SK-N-SH (cell line): ENCODE data around the gene GNPDA2. TPM values are rescaled to one million over a fixed set of nuclear protein-coding genes. Genes with fewer than 3 reads are reported as not detected.

Source experiments
- CTCF ChIA-PET: fragments of 300-600, 350-600 bp; formaldehyde crosslinking; extraction: SDS; loops from one replicate; lab custom pipeline; 2021; lab: Yijun Ruan, JAX
- POLR2A ChIA-PET: fragments of 350-600 bp; sonication (Branson Sonifier 250); formaldehyde crosslinking; extraction: SDS; loops from one replicate; lab custom pipeline; 2020; ENCODE audit warnings: antibody characterized with exemption, inconsistent platforms; lab: Yijun Ruan, JAX
- DNase-seq: peaks from one replicate; pipeline ENCODE4 v3.0.0; 2012
- H2AFZ ChIP-seq: fragments of 200-600 bp; sonication (generic); 2 replicates; pipeline ENCODE4 v1.8.1; 2016; ENCODE audit warnings: antibody characterized with exemption, mild to moderate bottlenecking, low read depth
- H3F3A ChIP-seq: fragments of 200-600 bp; sonication (generic); replicated peaks from 2 replicates; pipeline ENCODE3; 2016; ENCODE audit warnings: antibody characterized with exemption, mild to moderate bottlenecking; ENCODE audit not compliant: insufficient read depth
- H3K27ac ChIP-seq, 2 experiments: fragments of 200-500 bp in 1 of 2; fragments of 200-600 bp in 1 of 2; sonication (Bioruptor generic) in 1 of 2; sonication (generic), shearing (Covaris generic) in 1 of 2; 2 replicates each; pipeline versions ENCODE4 v1.5.1 to v1.6.1; 2014 to 2016; ENCODE audit warnings: low read depth in 2 of 2, inconsistent platforms in 1 of 2, low read length in 1 of 2, mild to moderate bottlenecking in 1 of 2, mixed read lengths in 1 of 2
- H3K27me3 ChIP-seq: fragments of 200-600 bp; sonication (generic), shearing (Covaris generic); 2 replicates; pipeline ENCODE4 v1.6.1; 2016; ENCODE audit warnings: mixed run types; ENCODE audit not compliant: insufficient read depth
- H3K36me3 ChIP-seq, 2 experiments: fragments of 200-500 bp in 1 of 2; fragments of 200-600 bp in 1 of 2; sonication (Bioruptor generic) in 1 of 2; sonication (generic) in 1 of 2; replicated peaks in 1 of 2; 2 replicates each; pipeline versions ENCODE3 to v1.5.1; 2014 to 2016; ENCODE audit warnings: low read length in 1 of 2, mild to moderate bottlenecking in 1 of 2; ENCODE audit not compliant: insufficient read depth in 2 of 2, control insufficient read depth in 1 of 2
- H3K4me1 ChIP-seq, 2 experiments: fragments of 200-500 bp in 1 of 2; fragments of 200-600 bp in 1 of 2; sonication (Bioruptor generic) in 1 of 2; sonication (generic), shearing (Covaris generic) in 1 of 2; 2 replicates each; pipeline versions ENCODE4 v1.5.1 to v1.6.1; 2014 to 2016; ENCODE audit warnings: low read depth in 1 of 2, low read length in 1 of 2, mixed run types in 1 of 2; ENCODE audit not compliant: insufficient read depth in 2 of 2, control insufficient read depth in 1 of 2
- H3K4me2 ChIP-seq: fragments of 200-600 bp; sonication (generic), shearing (Covaris generic); 2 replicates; pipeline ENCODE4 v1.6.1; 2017; ENCODE audit warnings: mixed run types
- H3K4me3 ChIP-seq, 2 experiments: fragments of 200-500 bp in 1 of 2; fragments of 200-600 bp in 1 of 2; sonication (Bioruptor generic) in 1 of 2; sonication (generic), shearing (Covaris generic) in 1 of 2; 2 replicates each; pipeline versions ENCODE4 v1.5.1 to v1.8.1; 2014 to 2016; ENCODE audit warnings: low read depth in 2 of 2, inconsistent platforms in 1 of 2, low read length in 1 of 2, mild to moderate bottlenecking in 1 of 2, mixed read lengths in 1 of 2, moderate library complexity in 1 of 2
- H3K79me2 ChIP-seq: fragments of 200-600 bp; sonication (generic); 2 replicates; pipeline ENCODE4 v1.8.1; 2017; ENCODE audit warnings: mild to moderate bottlenecking; ENCODE audit not compliant: insufficient read depth
- H3K9ac ChIP-seq: fragments of 200-600 bp; sonication (generic); 2 replicates; pipeline ENCODE4 v1.6.1; 2017; ENCODE audit warnings: mixed run types
- H3K9me2 ChIP-seq: fragments of 200-600 bp; sonication (generic); 2 replicates; pipeline ENCODE4 v1.6.1; 2017; ENCODE audit warnings: mixed run types
- H3K9me3 ChIP-seq: fragments of 200-600 bp; sonication (generic); 2 replicates; pipeline ENCODE4 v1.6.1; 2017; ENCODE audit warnings: mixed run types, mild to moderate bottlenecking, moderate library complexity
- H4K20me1 ChIP-seq: fragments of 200-600 bp; sonication (generic); 2 replicates; pipeline ENCODE4 v1.6.1; 2017; ENCODE audit warnings: mild to moderate bottlenecking, mixed run types; ENCODE audit not compliant: insufficient read depth
- EZH2phosphoT487 ChIP-seq: fragments of 200-600 bp; sonication (generic); IDR thresholded peaks from 2 replicates; pipeline ENCODE4 v1.6.1; 2017; ENCODE audit warnings: low read depth, mixed run types, mild to moderate bottlenecking, antibody characterized with exemption, moderate library complexity, borderline replicate concordance
- FOSL2 ChIP-seq: IDR thresholded peaks from 2 replicates; pipeline ENCODE4 v1.4.0; 2012; ENCODE audit warnings: low read depth, mild to moderate bottlenecking, moderate library complexity, borderline replicate concordance
- JUND ChIP-seq: IDR thresholded peaks from 2 replicates; pipeline ENCODE4 v1.4.0; 2012
- RFX5 ChIP-seq: IDR thresholded peaks from 2 replicates; pipeline ENCODE4 v1.6.1; 2012; ENCODE audit warnings: mild to moderate bottlenecking, improper control_type of control experiment, low read length
- SIN3A ChIP-seq: IDR thresholded peaks from 2 replicates; pipeline ENCODE4 v1.6.1; 2012; ENCODE audit warnings: low read depth, mild to moderate bottlenecking, low read length, moderate library complexity, borderline replicate concordance
- TAF1 ChIP-seq: IDR thresholded peaks from 2 replicates; pipeline ENCODE4 v1.6.1; 2012; ENCODE audit warnings: low read depth, mild to moderate bottlenecking, low read length, moderate library complexity, borderline replicate concordance
- TCF12 ChIP-seq: IDR thresholded peaks from 2 replicates; pipeline ENCODE4 v1.4.0; 2012
- WGBS: methylation state at CpG from one replicate; pipeline ENCODE4 v1.1.6; 2017; ENCODE audit warnings: low lambda C conversion rate; 5-methylcytosine and 5-hydroxymethylcytosine counted together
- polyA plus RNA-seq, 3 experiments: library from polyadenylated mRNA; depleted of rRNA; stranded (reverse); fragments of >200 nt; gene quantifications; 2 replicates each; pipeline ENCODE4 v1.2.3, GENCODE V29; 2012
- TF ChIP-seq, protein P1 (sequence below): IDR thresholded peaks from 2 replicates; pipeline ENCODE4 v1.4.0; 2012; ENCODE audit warnings: low read depth, borderline replicate concordance
- TF ChIP-seq, protein P2 (sequence below): fragments of 200-600 bp; sonication (generic); IDR thresholded peaks from 2 replicates; pipeline ENCODE4 v1.6.1; 2017; ENCODE audit warnings: antibody characterized with exemption, mild to moderate bottlenecking, moderate library complexity
- TF ChIP-seq, protein P3 (sequence below): fragments of 150-350 bp; IDR thresholded peaks from 2 replicates; pipeline ENCODE4 v1.6.1; 2016; ENCODE audit warnings: mild to moderate bottlenecking, low read depth, low read length
- TF ChIP-seq, protein P4 (sequence below): IDR thresholded peaks from 2 replicates; pipeline ENCODE4 v1.6.1; 2012; ENCODE audit warnings: mild to moderate bottlenecking, low read depth, low read length, moderate library complexity
- TF ChIP-seq, protein P5 (sequence below): IDR thresholded peaks from 2 replicates; pipeline ENCODE4; 2012

The GNPDA2 gene
- polyA plus RNA-seq, 1 of the 3 experiments (the other 2 are of a cell fraction), result 7.8 TPM

DNA sequence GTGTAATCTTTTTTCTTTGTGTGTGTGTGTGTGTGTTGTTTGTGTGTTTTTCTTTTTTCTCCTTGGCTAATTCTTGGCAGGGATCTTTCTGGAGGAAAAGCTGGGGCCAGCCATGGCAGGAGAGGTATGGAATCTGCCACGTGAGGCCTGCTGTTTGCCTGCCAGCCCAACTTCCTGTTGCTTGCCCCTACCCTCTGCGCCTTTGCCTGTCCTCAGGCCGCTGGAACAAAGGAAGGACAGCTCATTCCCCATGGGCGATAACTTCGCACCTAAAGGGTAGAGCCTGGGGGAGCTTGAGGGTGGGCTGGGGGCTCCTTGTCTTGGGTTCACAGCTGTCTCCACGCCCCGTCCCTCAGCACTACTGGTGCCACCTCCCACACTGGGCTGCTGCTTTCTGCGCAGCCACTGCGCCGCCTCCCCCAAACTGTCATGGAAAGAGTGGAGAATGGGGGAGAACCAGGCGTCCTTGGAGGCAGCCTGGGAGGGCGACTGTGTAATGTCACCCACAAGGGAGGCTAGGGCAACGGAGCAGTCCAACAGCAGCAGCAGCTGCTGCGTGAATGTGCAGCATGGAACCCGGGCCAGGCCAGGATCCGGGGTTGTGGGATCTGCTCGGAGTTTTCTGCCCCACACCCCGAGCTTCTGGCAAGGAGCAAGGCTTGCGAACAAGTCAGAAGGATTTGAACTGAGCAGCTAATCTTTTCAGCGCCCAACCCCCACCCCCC lies 62.7 kb downstream of the GNPDA2 start:
- Histone ChIP-seq H3K9me3 (no peaks in the 10 kb centered on the region), H3K4me1 (no peaks in the 10 kb centered on the region), H4K20me1 (no peaks in the 10 kb centered on the region), H3K9me2 (no peaks in the 10 kb centered on the region), H3K36me3 (no peaks in the 10 kb centered on the region), H2AFZ (no peak overlapping the region), H3K4me3 (no peak overlapping the region), H3K27me3 (no peaks in the 10 kb centered on the region; the same call in 1 of the 2 replicates), H3K4me2 (no peak overlapping the region), H3F3A (no peaks in the 10 kb centered on the region), H3K27ac (no peak overlapping the region), H3K79me2 (no peaks in the 10 kb centered on the region), H3K9ac (no peak overlapping the region)
- DNase-seq, result no peak
- TF ChIP-seq, protein P1, sequence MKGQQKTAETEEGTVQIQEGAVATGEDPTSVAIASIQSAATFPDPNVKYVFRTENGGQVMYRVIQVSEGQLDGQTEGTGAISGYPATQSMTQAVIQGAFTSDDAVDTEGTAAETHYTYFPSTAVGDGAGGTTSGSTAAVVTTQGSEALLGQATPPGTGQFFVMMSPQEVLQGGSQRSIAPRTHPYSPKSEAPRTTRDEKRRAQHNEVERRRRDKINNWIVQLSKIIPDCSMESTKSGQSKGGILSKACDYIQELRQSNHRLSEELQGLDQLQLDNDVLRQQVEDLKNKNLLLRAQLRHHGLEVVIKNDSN, result no peak
- TF ChIP-seq, protein P2, sequence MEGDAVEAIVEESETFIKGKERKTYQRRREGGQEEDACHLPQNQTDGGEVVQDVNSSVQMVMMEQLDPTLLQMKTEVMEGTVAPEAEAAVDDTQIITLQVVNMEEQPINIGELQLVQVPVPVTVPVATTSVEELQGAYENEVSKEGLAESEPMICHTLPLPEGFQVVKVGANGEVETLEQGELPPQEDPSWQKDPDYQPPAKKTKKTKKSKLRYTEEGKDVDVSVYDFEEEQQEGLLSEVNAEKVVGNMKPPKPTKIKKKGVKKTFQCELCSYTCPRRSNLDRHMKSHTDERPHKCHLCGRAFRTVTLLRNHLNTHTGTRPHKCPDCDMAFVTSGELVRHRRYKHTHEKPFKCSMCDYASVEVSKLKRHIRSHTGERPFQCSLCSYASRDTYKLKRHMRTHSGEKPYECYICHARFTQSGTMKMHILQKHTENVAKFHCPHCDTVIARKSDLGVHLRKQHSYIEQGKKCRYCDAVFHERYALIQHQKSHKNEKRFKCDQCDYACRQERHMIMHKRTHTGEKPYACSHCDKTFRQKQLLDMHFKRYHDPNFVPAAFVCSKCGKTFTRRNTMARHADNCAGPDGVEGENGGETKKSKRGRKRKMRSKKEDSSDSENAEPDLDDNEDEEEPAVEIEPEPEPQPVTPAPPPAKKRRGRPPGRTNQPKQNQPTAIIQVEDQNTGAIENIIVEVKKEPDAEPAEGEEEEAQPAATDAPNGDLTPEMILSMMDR, result no peak
- no peak for TF ChIP-seq FOSL2
- TF ChIP-seq, protein P3, sequence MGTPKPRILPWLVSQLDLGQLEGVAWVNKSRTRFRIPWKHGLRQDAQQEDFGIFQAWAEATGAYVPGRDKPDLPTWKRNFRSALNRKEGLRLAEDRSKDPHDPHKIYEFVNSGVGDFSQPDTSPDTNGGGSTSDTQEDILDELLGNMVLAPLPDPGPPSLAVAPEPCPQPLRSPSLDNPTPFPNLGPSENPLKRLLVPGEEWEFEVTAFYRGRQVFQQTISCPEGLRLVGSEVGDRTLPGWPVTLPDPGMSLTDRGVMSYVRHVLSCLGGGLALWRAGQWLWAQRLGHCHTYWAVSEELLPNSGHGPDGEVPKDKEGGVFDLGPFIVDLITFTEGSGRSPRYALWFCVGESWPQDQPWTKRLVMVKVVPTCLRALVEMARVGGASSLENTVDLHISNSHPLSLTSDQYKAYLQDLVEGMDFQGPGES, result no peak
- TF ChIP-seq, protein P4, sequence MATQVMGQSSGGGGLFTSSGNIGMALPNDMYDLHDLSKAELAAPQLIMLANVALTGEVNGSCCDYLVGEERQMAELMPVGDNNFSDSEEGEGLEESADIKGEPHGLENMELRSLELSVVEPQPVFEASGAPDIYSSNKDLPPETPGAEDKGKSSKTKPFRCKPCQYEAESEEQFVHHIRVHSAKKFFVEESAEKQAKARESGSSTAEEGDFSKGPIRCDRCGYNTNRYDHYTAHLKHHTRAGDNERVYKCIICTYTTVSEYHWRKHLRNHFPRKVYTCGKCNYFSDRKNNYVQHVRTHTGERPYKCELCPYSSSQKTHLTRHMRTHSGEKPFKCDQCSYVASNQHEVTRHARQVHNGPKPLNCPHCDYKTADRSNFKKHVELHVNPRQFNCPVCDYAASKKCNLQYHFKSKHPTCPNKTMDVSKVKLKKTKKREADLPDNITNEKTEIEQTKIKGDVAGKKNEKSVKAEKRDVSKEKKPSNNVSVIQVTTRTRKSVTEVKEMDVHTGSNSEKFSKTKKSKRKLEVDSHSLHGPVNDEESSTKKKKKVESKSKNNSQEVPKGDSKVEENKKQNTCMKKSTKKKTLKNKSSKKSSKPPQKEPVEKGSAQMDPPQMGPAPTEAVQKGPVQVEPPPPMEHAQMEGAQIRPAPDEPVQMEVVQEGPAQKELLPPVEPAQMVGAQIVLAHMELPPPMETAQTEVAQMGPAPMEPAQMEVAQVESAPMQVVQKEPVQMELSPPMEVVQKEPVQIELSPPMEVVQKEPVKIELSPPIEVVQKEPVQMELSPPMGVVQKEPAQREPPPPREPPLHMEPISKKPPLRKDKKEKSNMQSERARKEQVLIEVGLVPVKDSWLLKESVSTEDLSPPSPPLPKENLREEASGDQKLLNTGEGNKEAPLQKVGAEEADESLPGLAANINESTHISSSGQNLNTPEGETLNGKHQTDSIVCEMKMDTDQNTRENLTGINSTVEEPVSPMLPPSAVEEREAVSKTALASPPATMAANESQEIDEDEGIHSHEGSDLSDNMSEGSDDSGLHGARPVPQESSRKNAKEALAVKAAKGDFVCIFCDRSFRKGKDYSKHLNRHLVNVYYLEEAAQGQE, result no peak
- TF ChIP-seq RFX5, result no peak
- no peak for TF ChIP-seq TCF12
- TF ChIP-seq, protein P5, sequence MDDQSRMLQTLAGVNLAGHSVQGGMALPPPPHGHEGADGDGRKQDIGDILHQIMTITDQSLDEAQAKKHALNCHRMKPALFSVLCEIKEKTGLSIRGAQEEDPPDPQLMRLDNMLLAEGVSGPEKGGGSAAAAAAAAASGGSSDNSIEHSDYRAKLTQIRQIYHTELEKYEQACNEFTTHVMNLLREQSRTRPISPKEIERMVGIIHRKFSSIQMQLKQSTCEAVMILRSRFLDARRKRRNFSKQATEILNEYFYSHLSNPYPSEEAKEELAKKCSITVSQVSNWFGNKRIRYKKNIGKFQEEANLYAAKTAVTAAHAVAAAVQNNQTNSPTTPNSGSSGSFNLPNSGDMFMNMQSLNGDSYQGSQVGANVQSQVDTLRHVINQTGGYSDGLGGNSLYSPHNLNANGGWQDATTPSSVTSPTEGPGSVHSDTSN, result no peak
- no peak for TF ChIP-seq JUND
- no peak for TF ChIP-seq SIN3A
- no peak for TF ChIP-seq EZH2phosphoT487
- TF ChIP-seq TAF1, result no peak
- CTCF ChIA-PET, result no interaction called here
- POLR2A ChIA-PET, result no interaction called here
- WGBS, result 70% methylated on average over 11 of the region's 20 CpGs
